ENCODE measurements around the gene LDB2. TPM values are rescaled to one million over a fixed set of nuclear protein-coding genes. Genes with fewer than 3 reads are reported as not detected.
"Not testable (repeated sequence)": the region's sequence is repeated elsewhere in the genome, so short reads cannot be mapped to it uniquely, and the experiment has no call there.

LDB2 gene
- total RNA-seq, 2 donors from 2014 or later, result 30.3 to 45.4 TPM

- DNase-seq; intact Hi-C loops (cut with DNase I); ATAC-seq: not testable (repeated sequence)
Measured at GRCh38 chr4:16557316-16557715, 341.1 kb downstream of the LDB2 start.

GRCh38 chr4:16555156-16555555, 343.3 kb downstream of the LDB2 start:
- ATAC-seq (no peak), DNase-seq (no peak)
- intact Hi-C loops (cut with DNase I), result no loop called here

GRCh38 chr4:16550531-16550930, 347.9 kb downstream of the LDB2 start:
- no peak for ATAC-seq
- intact Hi-C loops (cut with DNase I), result no loop called here
- no peak for DNase-seq

GRCh38 chr4:16545656-16546055, 352.8 kb downstream of the LDB2 start:
- intact Hi-C loops (cut with DNase I), result no loop called here
- ATAC-seq (no peak), DNase-seq (no peak)

GRCh38 chr4:16544869-16545268, 353.6 kb downstream of the LDB2 start:
- intact Hi-C loops (cut with DNase I), result no loop called here
- DNase-seq (no peak), ATAC-seq (peak in 1 of 2 donors; percentile 39)

GRCh38 chr4:16544251-16544721, 354.2 kb downstream of the LDB2 start:
- intact Hi-C loops (cut with DNase I), result no loop called here
- ATAC-seq (peak; percentile 93 to 94), DNase-seq (peak; percentile 67)

- no peak for DNase-seq
Measured at GRCh38 chr4:16537926-16538325, 360.5 kb downstream of the LDB2 start.

GRCh38 chr4:16532240-16532970, 366.0 kb downstream of the LDB2 start:
- intact Hi-C loops (cut with DNase I), result loop anchor here in 1 of 2 donors (5.0 kb wide), 1 partner anchor 40 kb away; no protein-coding TSS in a partner anchor
- ATAC-seq (peak; percentile 79 to 81), DNase-seq (peak; percentile 24)

More at GRCh38 chr4:16537926-16538325, 360.5 kb downstream of the LDB2 start:
- ATAC-seq, result no peak
- intact Hi-C loops (cut with DNase I), result no loop called here

- intact Hi-C loops (cut with DNase I), result loop anchor here in 1 of 2 donors (5.0 kb wide), 1 partner anchor 41 kb away; no protein-coding TSS in a partner anchor
- peak; percentile 40 to 84 for ATAC-seq
- DNase-seq, result no peak
Measured at GRCh38 chr4:16530688-16531635, 367.5 kb downstream of the LDB2 start.

GRCh38 chr4:16524911-16525554, 373.4 kb downstream of the LDB2 start:
- intact Hi-C loops (cut with DNase I), result no loop called here
- peak; percentile 90 to 96 for ATAC-seq
- DNase-seq, result peak; percentile 37

GRCh38 chr4:16524406-16524805, 374.0 kb downstream of the LDB2 start:
- no peak for DNase-seq
- intact Hi-C loops (cut with DNase I), result no loop called here
- no peak for ATAC-seq

GRCh38 chr4:16523526-16523925, 374.9 kb downstream of the LDB2 start:
- intact Hi-C loops (cut with DNase I), result not testable (repeated sequence)

GRCh38 chr4:16521156-16521915, 377.1 kb downstream of the LDB2 start:
- no peak for ATAC-seq
- intact Hi-C loops (cut with DNase I), result no loop called here

More at GRCh38 chr4:16523526-16523925, 374.9 kb downstream of the LDB2 start:
- not testable (repeated sequence) for DNase-seq, ATAC-seq

GRCh38 chr4:16516796-16517439, 381.5 kb downstream of the LDB2 start:
- peak; percentile 77 to 79 for ATAC-seq
- DNase-seq, result peak; percentile 57
- intact Hi-C loops (cut with DNase I), result loop anchor here in 1 of 2 donors (5.0 to 10.0 kb wide), 2 partner anchors 238 to 805 kb away; no protein-coding TSS in a partner anchor

More at GRCh38 chr4:16521156-16521915, 377.1 kb downstream of the LDB2 start:
- no peak for DNase-seq

GRCh38 chr4:16513876-16514275, 384.6 kb downstream of the LDB2 start:
- DNase-seq (no peak), ATAC-seq (no peak)
- intact Hi-C loops (cut with DNase I), result loop anchor here in 1 of 2 donors (10.0 kb wide), 1 partner anchor 241 kb away; no protein-coding TSS in a partner anchor

- intact Hi-C loops (cut with DNase I), result no loop called here
- DNase-seq (no peak), ATAC-seq (no peak)
Measured at GRCh38 chr4:16508968-16509367, 389.5 kb downstream of the LDB2 start.

GRCh38 chr4:16505726-16506125, 392.7 kb downstream of the LDB2 start:
- peak; percentile 34 to 47 for ATAC-seq
- DNase-seq, result no peak
- intact Hi-C loops (cut with DNase I), result no loop called here

- ATAC-seq (no peak), DNase-seq (no peak)
- intact Hi-C loops (cut with DNase I), result no loop called here
Measured at GRCh38 chr4:16505267-16505666, 393.2 kb downstream of the LDB2 start.

Data from left cardiac atrium (tissue), 4 donors.